Calu3 (cell line): Measurements from ENCODE around the gene TRIM46. TPM values are rescaled to one million over a fixed set of nuclear protein-coding genes. Genes with fewer than 3 reads are reported as not detected.
A peak's percentile ranks its signal among the peaks of the same experiment; 100 is the strongest.

ENCODE experiments used
- Bru-seq: library from RNA; stranded (reverse); fragments of 400-500 nt; gene quantifications from one replicate; lab custom pipeline; 2021; lab: Mats Ljungman, UMichigan
- BruChase-seq, 2 experiments: library from RNA; stranded (reverse); fragments of 400-500 nt; gene quantifications; one replicate each; lab custom pipeline; 2021; lab: Mats Ljungman, UMichigan
- BruUV-seq: library from RNA; stranded (reverse); fragments of 400-500 nt; replicated peaks from 2 replicates; lab custom pipeline; 2021; lab: Mats Ljungman, UMichigan
- CTCF ChIA-PET: fragments of 300-600 bp; sonication (Branson Sonifier 250); formaldehyde crosslinking; loops from one replicate; lab custom pipeline; 2022; ENCODE audit warnings: antibody characterized with exemption; lab: Charles Lee
- DNase-seq: peaks from one replicate; pipeline ENCODE4 v3.0.0; 2022
- H3K27ac Mint-ChIP-seq: one replicate; pipeline ENCODE4 v1.8.0; 2022; ENCODE audit warnings: mixed read lengths; ENCODE audit not compliant: unreplicated experiment
- H3K27me3 Mint-ChIP-seq: one replicate; pipeline ENCODE4 v1.8.0; 2022; ENCODE audit warnings: mixed read lengths; ENCODE audit not compliant: unreplicated experiment
- H3K36me3 Mint-ChIP-seq: one replicate; pipeline ENCODE4 v1.8.0; 2022; ENCODE audit warnings: mild to moderate bottlenecking, moderate library complexity, mixed read lengths; ENCODE audit not compliant: insufficient read depth, unreplicated experiment
- H3K4me1 Mint-ChIP-seq: one replicate; pipeline ENCODE4 v1.8.0; 2022; ENCODE audit warnings: mild to moderate bottlenecking, low read depth, mixed read lengths; ENCODE audit not compliant: unreplicated experiment
- H3K4me3 Mint-ChIP-seq: one replicate; pipeline ENCODE4 v1.8.0; 2022; ENCODE audit warnings: mild to moderate bottlenecking, low read depth, moderate library complexity, mixed read lengths; ENCODE audit not compliant: unreplicated experiment
- H3K9me3 Mint-ChIP-seq: one replicate; pipeline ENCODE4 v1.8.0; 2022; ENCODE audit warnings: low read depth, mixed read lengths; ENCODE audit not compliant: unreplicated experiment
- CTCF ChIP-seq: fragments of 200-600 bp; IDR thresholded peaks from one replicate; pipeline ENCODE4 v1.8.0; 2022; ENCODE audit warnings: antibody characterized with exemption; ENCODE audit not compliant: unreplicated experiment
- intact Hi-C: fragments of 100-400 bp; cut with micrococcal nuclease; formaldehyde crosslinking; loops from one replicate; pipeline ENCODE4 v1.10.0; 2022; ENCODE audit not compliant: unreplicated experiment
- long read RNA-seq: library from polyadenylated mRNA; stranded (forward); transcript quantifications from one replicate; pipeline ENCODE4 v2.0.0, GENCODE V29; 2022
- total RNA-seq: library from RNA; stranded (reverse); gene quantifications from 2 replicates; pipeline ENCODE4 v1.2.3, GENCODE V29; 2022

The TRIM46 gene, protein sequence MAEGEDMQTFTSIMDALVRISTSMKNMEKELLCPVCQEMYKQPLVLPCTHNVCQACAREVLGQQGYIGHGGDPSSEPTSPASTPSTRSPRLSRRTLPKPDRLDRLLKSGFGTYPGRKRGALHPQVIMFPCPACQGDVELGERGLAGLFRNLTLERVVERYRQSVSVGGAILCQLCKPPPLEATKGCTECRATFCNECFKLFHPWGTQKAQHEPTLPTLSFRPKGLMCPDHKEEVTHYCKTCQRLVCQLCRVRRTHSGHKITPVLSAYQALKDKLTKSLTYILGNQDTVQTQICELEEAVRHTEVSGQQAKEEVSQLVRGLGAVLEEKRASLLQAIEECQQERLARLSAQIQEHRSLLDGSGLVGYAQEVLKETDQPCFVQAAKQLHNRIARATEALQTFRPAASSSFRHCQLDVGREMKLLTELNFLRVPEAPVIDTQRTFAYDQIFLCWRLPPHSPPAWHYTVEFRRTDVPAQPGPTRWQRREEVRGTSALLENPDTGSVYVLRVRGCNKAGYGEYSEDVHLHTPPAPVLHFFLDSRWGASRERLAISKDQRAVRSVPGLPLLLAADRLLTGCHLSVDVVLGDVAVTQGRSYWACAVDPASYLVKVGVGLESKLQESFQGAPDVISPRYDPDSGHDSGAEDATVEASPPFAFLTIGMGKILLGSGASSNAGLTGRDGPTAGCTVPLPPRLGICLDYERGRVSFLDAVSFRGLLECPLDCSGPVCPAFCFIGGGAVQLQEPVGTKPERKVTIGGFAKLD
- total RNA-seq (1.1 and 1.8 TPM in 2 replicates), Bru-seq, nascent RNA (percentile 25 among the genes with signal in this experiment), BruChase-seq, experiment 1, labeled RNA remaining after a 6-hour chase (percentile 30 among the genes with signal in this experiment), BruChase-seq, experiment 2, labeled RNA remaining after a 2-hour chase (percentile 23 among the genes with signal in this experiment)
- long read RNA-seq, partial matches to known transcripts: 1 of 1 reads
- long read RNA-seq, other reads (novel, unspliced or antisense): 0 of 1 reads

DNA sequence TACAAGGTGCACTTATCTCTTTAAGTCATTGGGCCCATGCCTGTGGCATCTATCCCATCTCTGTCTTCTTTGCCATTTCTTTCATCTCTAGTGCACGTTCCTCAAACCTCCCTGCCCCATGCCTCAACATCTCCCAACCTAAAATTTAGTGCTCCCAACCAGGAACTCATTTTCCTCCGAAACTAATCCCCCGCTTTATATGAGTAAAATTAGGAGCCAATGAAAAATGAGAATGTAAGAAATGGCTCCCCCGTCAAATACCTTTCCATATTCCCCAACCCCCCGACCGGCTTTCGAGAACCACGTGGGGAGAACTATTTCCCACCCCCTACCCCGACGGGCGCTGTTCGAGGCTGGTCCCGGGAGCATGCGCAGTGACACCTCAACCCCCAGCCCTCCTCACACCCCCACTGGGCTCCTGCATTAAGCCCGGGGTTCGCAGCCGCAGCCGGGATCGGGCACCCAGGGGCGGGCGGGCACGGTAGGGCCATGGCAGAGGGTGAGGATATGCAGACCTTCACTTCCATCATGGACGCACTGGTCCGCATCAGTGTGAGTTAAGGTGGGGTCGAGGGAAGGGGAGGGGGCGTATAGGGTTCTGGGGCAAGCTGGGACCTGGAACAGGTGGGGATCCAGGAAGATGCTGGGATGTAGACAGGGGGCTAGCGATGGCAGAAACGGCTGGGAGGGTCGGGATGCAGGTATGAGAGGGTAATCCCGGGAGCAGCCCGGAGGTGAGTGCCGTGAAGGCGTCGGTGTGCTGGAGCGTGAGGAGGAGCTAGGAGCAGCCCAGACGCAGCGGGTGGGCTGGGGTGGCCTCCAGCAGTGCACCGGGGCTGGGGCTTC, at the start of gene TRIM46:
TSS of gene TRIM46 (plus strand) at position 372 of the 846 bp plus-strand sequence. CDS start at position 490, 118 bp downstream.
- no TSS peak for BruUV-seq
- peaks cover 45% of the 10 kb centered on the region for H3K36me3 Mint-ChIP-seq
- H3K9me3 Mint-ChIP-seq: no peaks in the 10 kb centered on the region
- CTCF ChIA-PET: interaction anchor here (0.7 to 3.8 kb wide), 27 partner anchors 12 to 614 kb away, joined by 3 to 32 read pairs (median 5); partner anchors contain the start of genes ADAM15, CLK2, DPM3 and PMVK
- no peak for TF ChIP-seq CTCF
- peaks cover 46% of the 10 kb centered on the region for H3K4me1 Mint-ChIP-seq
- no peak for DNase-seq
- intact Hi-C loops: no loop called here
- H3K27me3 Mint-ChIP-seq: peaks cover 21% of the 10 kb centered on the region
- H3K4me3 Mint-ChIP-seq: peak within 1 kb of the TSS; percentile 96
- peak within 1 kb of the TSS; percentile 83 for H3K27ac Mint-ChIP-seq

DNA sequence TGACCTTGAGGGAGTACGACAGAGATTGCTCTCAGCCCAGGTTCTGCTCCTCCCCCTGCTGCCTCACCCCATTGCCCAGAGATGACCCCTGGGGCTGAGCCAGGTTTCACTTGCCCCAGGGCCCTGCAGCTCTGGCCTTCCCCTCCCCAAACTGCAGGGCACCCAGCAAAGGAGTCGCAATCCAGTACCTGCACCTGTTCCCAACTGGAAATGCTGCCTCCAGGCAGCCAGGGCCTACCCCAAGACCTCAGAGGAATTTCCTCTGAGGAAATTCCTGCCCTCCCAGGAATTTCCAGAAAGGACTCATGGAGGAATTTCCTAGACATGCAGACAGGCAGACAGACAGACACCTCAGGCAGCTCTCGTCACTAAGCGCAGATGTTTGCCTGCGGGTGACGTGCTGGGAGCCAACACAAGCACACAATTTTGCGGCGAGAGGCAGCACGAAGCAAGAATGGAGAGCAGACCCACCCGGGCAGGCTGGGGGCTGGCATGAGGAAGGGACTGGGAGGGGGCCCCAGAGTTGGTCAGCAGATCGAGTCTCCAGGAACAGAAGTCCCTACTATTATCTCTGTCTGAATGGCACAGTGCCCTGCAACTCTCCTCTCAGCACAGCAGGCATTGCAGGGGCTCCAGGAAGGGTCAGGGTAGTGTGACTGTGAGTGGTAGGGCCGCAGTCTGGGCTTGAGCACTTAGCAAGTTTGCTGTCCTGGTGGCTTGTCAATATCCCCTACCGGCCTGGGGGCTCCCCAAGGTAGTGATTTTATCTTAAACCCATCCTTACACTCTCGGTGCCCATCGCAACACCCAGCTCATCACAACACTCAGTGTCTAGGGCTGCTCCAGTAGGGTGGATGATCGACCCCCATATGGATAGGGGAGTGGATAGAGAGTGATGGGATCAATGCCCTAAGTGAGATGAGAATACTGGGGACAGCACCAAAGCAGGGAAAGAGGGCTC, 48.9 kb upstream of the TRIM46 start:
- Mint-ChIP-seq H3K27me3 (peaks cover 20% of the 10 kb centered on the region), H3K27ac (peak overlapping the region; percentile 2), H3K36me3 (peaks cover 45% of the 10 kb centered on the region), H3K9me3 (no peaks in the 10 kb centered on the region), H3K4me1 (peaks cover 54% of the 10 kb centered on the region), H3K4me3 (no peak overlapping the region)
- TF ChIP-seq CTCF: no peak
- intact Hi-C loops: loop anchor here (5.0 kb wide), 2 partner anchors 32 to 43 kb away; no protein-coding TSS in a partner anchor
- peak; percentile 27 for DNase-seq
- BruUV-seq: no TSS peak
- CTCF ChIA-PET: interaction anchor here (0.6 to 1.7 kb wide), 6 partner anchors 7 to 46 kb away, joined by 3 to 6 read pairs (median 4); no protein-coding TSS in a partner anchor

DNA sequence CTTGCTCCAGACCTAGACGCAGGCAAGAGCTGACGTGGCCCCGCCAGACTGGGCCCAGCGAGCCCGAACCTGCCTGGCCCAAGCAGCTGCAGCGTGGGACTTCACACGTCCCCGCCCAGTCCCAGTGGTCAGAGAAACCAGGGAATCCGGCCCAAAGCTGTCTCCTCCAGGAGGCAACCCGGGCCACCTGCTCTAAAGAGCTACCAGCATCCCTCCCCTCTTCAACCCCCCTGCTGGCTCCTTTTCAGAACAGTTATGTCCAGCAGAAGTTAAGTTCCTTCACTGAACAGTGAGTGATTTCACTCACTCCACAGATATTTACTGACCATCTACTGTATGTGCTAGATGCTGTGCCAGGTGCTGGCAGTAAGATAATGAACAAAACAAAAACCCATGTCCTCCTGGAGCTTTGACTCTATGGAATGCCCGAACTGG, 48.1 kb upstream of the TRIM46 start:
- peaks cover 13% of the 10 kb centered on the region for H3K27me3 Mint-ChIP-seq
- H3K36me3 Mint-ChIP-seq: peaks cover 53% of the 10 kb centered on the region
- CTCF ChIA-PET: interaction anchor here (0.6 to 1.7 kb wide), 5 partner anchors 8 to 47 kb away, joined by 3 to 6 read pairs (median 5); partner anchors contain the start of gene KRTCAP2
- DNase-seq: no peak
- TF ChIP-seq CTCF: no peak
- peak overlapping the region; percentile 48 for H3K27ac Mint-ChIP-seq
- peak overlapping the region; percentile 91 for H3K4me3 Mint-ChIP-seq
- H3K9me3 Mint-ChIP-seq: no peaks in the 10 kb centered on the region
- peaks cover 56% of the 10 kb centered on the region for H3K4me1 Mint-ChIP-seq
- intact Hi-C loops: loop anchor here (5.0 kb wide), 2 partner anchors 33 to 42 kb away; no protein-coding TSS in a partner anchor
- no TSS peak for BruUV-seq
